SKM-1 (cell line): Measurements from ENCODE around the gene PPP1R1A.

Experiments
- DNase-seq: peaks from one replicate; lab custom pipeline; 2025; ENCODE audit not compliant: unreplicated experiment; lab: John Stamatoyannopoulos, UW

Gene PPP1R1A

GRCh38 chr12:54588110-54588889 lies at the start of gene PPP1R1A:
Gene PPP1R1A, minus strand, starts transcription at chr12:54588659. Its CDS starts 171 bp downstream, at chr12:54588488.
- no peak for DNase-seq

GRCh38 chr12:54634795-54635194 lies 46.3 kb upstream of the PPP1R1A start, which contains the start of gene LACRT:
Gene LACRT, minus strand, starts transcription at chr12:54634895. Its CDS starts 54 bp downstream, at chr12:54634841.
- no peak for DNase-seq

GRCh38 chr12:54631988-54632728 lies 43.7 kb upstream of the PPP1R1A start:
- no peak for DNase-seq

- no peak for DNase-seq
These were observed 43.1 kb upstream of the PPP1R1A start for GRCh38 chr12:54631551-54631950.

- DNase-seq: no peak
These were observed 41.5 kb upstream of the PPP1R1A start for GRCh38 chr12:54629925-54630324.

GRCh38 chr12:54628186-54628846 lies 39.9 kb upstream of the PPP1R1A start:
- DNase-seq: no peak

- DNase-seq: no peak
These were observed 38.8 kb upstream of the PPP1R1A start for GRCh38 chr12:54627304-54627703.

GRCh38 chr12:54625598-54625997 lies 37.1 kb upstream of the PPP1R1A start:
- no peak for DNase-seq

GRCh38 chr12:54624315-54625279 lies 36.1 kb upstream of the PPP1R1A start:
- DNase-seq: no peak

- no peak for DNase-seq
These were observed 34.2 kb upstream of the PPP1R1A start for GRCh38 chr12:54622463-54623183.

- no peak for DNase-seq
These were observed 28.6 kb upstream of the PPP1R1A start for GRCh38 chr12:54616933-54617680.

- no peak for DNase-seq
These were observed 23.8 kb upstream of the PPP1R1A start for GRCh38 chr12:54612225-54612750.

GRCh38 chr12:54611715-54612149 lies 23.3 kb upstream of the PPP1R1A start:
- no peak for DNase-seq

- DNase-seq: no peak
These were observed 20.3 kb upstream of the PPP1R1A start for GRCh38 chr12:54608769-54609168.

GRCh38 chr12:54608156-54608555 lies 19.7 kb upstream of the PPP1R1A start:
- DNase-seq: no peak

GRCh38 chr12:54606556-54606955 lies 18.1 kb upstream of the PPP1R1A start:
- no peak for DNase-seq

GRCh38 chr12:54605138-54605970 lies 16.9 kb upstream of the PPP1R1A start:
- DNase-seq: no peak

- no peak for DNase-seq
These were observed 16.0 kb upstream of the PPP1R1A start for GRCh38 chr12:54604436-54604835.
